GM19467 (cell line): ENCODE results near the gene MLF1.
A peak's percentile ranks its signal among the peaks of the same experiment; 100 is the strongest.
"Not testable (repeated sequence)": the region's sequence is repeated elsewhere in the genome, so short reads cannot be mapped to it uniquely, and the experiment has no call there.

Experiments
- ATAC-seq: cut with Tn5 transposase; IDR thresholded peaks from one replicate; pipeline ENCODE4 v1.9.1; 2021; ENCODE audit warnings: mild to moderate bottlenecking, moderate library complexity; ENCODE audit not compliant: unreplicated experiment

MLF1 gene

GRCh38 chr3:158570999-158571702 lies at the start of gene MLF1:
MLF1 (plus strand) TSS chr3:158571194; CDS start chr3:158571301, 107 bp downstream.
- peak; percentile 100 for ATAC-seq

GRCh38 chr3:158522221-158523136 lies 48.5 kb upstream of the MLF1 start:
- ATAC-seq: no peak

- ATAC-seq: no peak
These were observed 42.8 kb upstream of the MLF1 start for GRCh38 chr3:158528076-158528674.

GRCh38 chr3:158531334-158531733 lies 39.7 kb upstream of the MLF1 start:
- ATAC-seq: no peak

- ATAC-seq: no peak
These were observed 38.8 kb upstream of the MLF1 start for GRCh38 chr3:158532099-158532734.

GRCh38 chr3:158535918-158536317 lies 35.1 kb upstream of the MLF1 start:
- ATAC-seq: no peak

GRCh38 chr3:158539414-158540014 lies 31.5 kb upstream of the MLF1 start:
- ATAC-seq: no peak

- ATAC-seq: no peak
These were observed 30.9 kb upstream of the MLF1 start for GRCh38 chr3:158540066-158540465.

- ATAC-seq: no peak
These were observed 22.3 kb upstream of the MLF1 start for GRCh38 chr3:158548691-158549090.

GRCh38 chr3:158549938-158550337 lies 21.1 kb upstream of the MLF1 start:
- ATAC-seq: not testable (repeated sequence)

GRCh38 chr3:158552124-158552523 lies 18.9 kb upstream of the MLF1 start:
- no peak for ATAC-seq

GRCh38 chr3:158559504-158559903 lies 11.5 kb upstream of the MLF1 start:
- no peak for ATAC-seq

GRCh38 chr3:158560979-158561378 lies 10.0 kb upstream of the MLF1 start:
- no peak for ATAC-seq

GRCh38 chr3:158562674-158563073 lies 8.3 kb upstream of the MLF1 start:
- no peak for ATAC-seq

- ATAC-seq: no peak
These were observed 7.9 kb upstream of the MLF1 start for GRCh38 chr3:158563076-158563475.

GRCh38 chr3:158565076-158565475 lies 5.9 kb upstream of the MLF1 start:
- no peak for ATAC-seq

- no peak for ATAC-seq
These were observed 2.2 kb upstream of the MLF1 start for GRCh38 chr3:158568784-158569183.

GRCh38 chr3:158569794-158570193 lies 1.2 kb upstream of the MLF1 start:
- no peak for ATAC-seq

- no peak for ATAC-seq
These were observed 1.2 kb downstream of the MLF1 start for GRCh38 chr3:158571969-158572765.

- ATAC-seq: no peak
These were observed 1.7 kb downstream of the MLF1 start for GRCh38 chr3:158572766-158573060.
